Right lobe of liver (tissue), 6 donors: Measurements from ENCODE around the gene REC114. TPM values are rescaled to one million over a fixed set of nuclear protein-coding genes. Genes with fewer than 3 reads are reported as not detected.

ENCODE experiments used
- ATAC-seq, 4 donors: fragments of 200-7000 bp; cut with Tn5 transposase; one replicate each; pipeline ENCODE4 v1.9.1; 2020; ENCODE audit warnings: mild to moderate bottlenecking in 4 of 4, moderate library complexity in 4 of 4
- DNase-seq, 3 donors: peaks; one replicate each; pipeline ENCODE4 v3.0.0-alpha.2; 2020
- H3K27ac ChIP-seq, 3 donors: fragments of 200-600 bp; one replicate each; pipeline ENCODE4 v1.8.0; 2022
- H3K27me3 ChIP-seq, 2 donors: fragments of 200-600 bp; one replicate each; pipeline ENCODE4 v1.8.0; 2022
- H3K36me3 ChIP-seq, 4 donors: fragments of 200-600 bp; sonication (generic) in 1 of 4; one replicate each; pipeline versions ENCODE4 v1.5.1 to v1.8.0; 2017 to 2022; ENCODE audit warnings: control low read depth in 1 of 4
- H3K4me1 ChIP-seq, 4 donors: fragments of 200-600 bp; sonication (generic) in 1 of 4; one replicate each; pipeline versions ENCODE4 v1.5.1 to v1.8.0; 2017 to 2022; ENCODE audit warnings: control low read depth in 1 of 4
- H3K4me3 ChIP-seq, 3 donors: fragments of 200-600 bp; one replicate each; pipeline ENCODE4 v1.8.0; 2022
- H3K9me3 ChIP-seq, 4 donors: fragments of 200-600 bp; sonication (generic) in 1 of 4; one replicate each; pipeline versions ENCODE4 v1.5.1 to v1.8.0; 2017 to 2022; ENCODE audit warnings: control low read depth in 1 of 4
- POLR2A ChIP-seq: fragments of 450-650 bp; IDR thresholded peaks from one replicate; pipeline ENCODE4 v1.6.1; 2017; ENCODE audit warnings: antibody characterized with exemption, mild to moderate bottlenecking
- WGBS: methylation state at CpG from one replicate; pipeline ENCODE4 v1.1.6; 2018; ENCODE audit warnings: low coverage, low lambda C conversion rate; ENCODE audit not compliant: insufficient coverage; ENCODE audit errors: missing lambda C conversion rate; 5-methylcytosine and 5-hydroxymethylcytosine counted together
- intact Hi-C, 2 donors: fragments of 100-400 bp; cut with DNase I; formaldehyde crosslinking; loops; one replicate each; pipeline versions ENCODE4 v1.11.2 to v1.14.1; 2022
- total RNA-seq, 6 experiments: library from RNA; depleted of rRNA in 2 of 6; stranded (reverse); fragments of >200 nt in 2 of 6; fragmentation: NEBNext Ultra II Directional in 3 of 6; extraction: Animal tissue kit (Norgen Biotek cat#: 25700) in 3 of 6; gene quantifications; one replicate each; pipeline versions ENCODE4 v1.1.0 to v1.2.4, GENCODE V29; 2016 to 2023
- TF ChIP-seq, protein P1 (sequence below), 4 donors: fragments of 200-600 bp in 3 of 4; fragments of 450-650 bp in 1 of 4; IDR thresholded peaks; one replicate each; pipeline versions ENCODE4 v1.5.1 to v1.8.0; 2016 to 2022; ENCODE audit warnings: antibody characterized with exemption in 4 of 4, mild to moderate bottlenecking in 2 of 4
- donor health status: DM: no; HTN: yes; CAD: no.
- donor health status: DM: no; HTN: no; CAD: no.
- donor health status: DM: no; HTN: no; CAD: no.
- donor health status: DM: no; HTN: yes; CAD: no.
- donor health status: DM: no; HTN: yes; CAD: no.

REC114 gene
- total RNA-seq, 6 experiments from 2014 or later = not detected

DNA sequence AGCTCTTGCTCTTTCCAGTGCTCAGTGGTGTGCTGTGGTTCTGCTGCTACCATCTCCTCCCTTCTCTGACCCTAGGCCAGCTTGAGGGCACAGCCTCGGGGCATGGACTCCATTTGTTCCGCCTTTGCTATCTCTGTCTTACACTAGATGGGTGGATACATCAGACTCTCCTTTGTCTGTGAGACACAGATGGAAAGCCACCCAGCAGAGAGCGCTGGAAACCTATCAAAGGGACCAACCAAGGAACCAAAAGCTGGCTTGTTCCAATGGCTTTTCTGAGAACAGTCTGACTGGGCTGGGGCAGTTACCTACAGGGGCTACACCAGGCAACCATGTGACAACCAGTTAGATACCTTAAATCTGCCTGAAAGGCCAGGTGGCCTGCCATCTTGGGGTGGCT lies 126.4 kb downstream of the REC114 start:
- DNase-seq (no peak), ATAC-seq (no peak)
- H3K27me3 ChIP-seq = no peaks in the 10 kb centered on the region
- H3K9me3 ChIP-seq = no peaks in the 10 kb centered on the region
- no peaks in the 10 kb centered on the region for H3K4me1 ChIP-seq
- no peak overlapping the region for H3K4me3 ChIP-seq
- peaks cover 0 to 60% (median 25%) of the 10 kb centered on the region in 4 donors for H3K36me3 ChIP-seq
- no peak for TF ChIP-seq POLR2A
- TF ChIP-seq, protein P1, sequence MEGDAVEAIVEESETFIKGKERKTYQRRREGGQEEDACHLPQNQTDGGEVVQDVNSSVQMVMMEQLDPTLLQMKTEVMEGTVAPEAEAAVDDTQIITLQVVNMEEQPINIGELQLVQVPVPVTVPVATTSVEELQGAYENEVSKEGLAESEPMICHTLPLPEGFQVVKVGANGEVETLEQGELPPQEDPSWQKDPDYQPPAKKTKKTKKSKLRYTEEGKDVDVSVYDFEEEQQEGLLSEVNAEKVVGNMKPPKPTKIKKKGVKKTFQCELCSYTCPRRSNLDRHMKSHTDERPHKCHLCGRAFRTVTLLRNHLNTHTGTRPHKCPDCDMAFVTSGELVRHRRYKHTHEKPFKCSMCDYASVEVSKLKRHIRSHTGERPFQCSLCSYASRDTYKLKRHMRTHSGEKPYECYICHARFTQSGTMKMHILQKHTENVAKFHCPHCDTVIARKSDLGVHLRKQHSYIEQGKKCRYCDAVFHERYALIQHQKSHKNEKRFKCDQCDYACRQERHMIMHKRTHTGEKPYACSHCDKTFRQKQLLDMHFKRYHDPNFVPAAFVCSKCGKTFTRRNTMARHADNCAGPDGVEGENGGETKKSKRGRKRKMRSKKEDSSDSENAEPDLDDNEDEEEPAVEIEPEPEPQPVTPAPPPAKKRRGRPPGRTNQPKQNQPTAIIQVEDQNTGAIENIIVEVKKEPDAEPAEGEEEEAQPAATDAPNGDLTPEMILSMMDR (IDR thresholded peaks at IDR 0.05) = no peak
- 100% methylated on average over 3 of the region's 3 CpGs for WGBS
- no peak overlapping the region for H3K27ac ChIP-seq
- intact Hi-C loops = loop anchor here in 1 of 2 donors (10.0 kb wide), 1 partner anchor 75 kb away; no protein-coding TSS in a partner anchor

DNA sequence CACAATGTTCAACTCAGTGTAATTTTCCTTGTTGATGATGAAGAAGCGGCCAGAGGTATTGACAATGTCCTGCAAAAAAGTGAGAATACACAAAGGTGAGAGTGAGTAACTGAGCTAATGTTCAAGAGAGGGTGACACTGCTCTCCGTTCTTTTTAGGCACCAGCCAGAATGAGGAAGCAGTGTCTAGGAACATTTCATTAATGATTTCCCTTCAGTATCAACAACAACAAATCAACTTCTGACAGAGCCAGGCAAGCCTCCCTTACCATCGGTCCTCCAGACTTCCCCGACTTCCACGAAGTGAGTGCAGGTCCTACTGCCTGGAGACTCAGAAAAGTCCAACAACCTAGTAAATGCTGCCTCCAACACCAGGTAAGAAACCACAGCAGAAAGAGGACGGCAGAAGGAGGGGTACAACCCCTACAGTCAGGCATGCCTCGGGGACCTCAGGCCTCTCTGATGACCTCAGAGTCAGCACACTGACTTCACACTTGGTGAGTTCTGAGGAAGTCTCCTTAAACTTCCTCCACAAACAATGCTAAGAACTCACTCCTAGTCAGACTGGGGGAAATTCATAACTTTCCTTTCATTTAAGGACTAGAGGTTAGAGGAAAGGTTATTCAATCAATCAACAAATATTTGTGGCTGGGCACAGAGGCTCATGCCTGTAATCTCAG lies 127.5 kb downstream of the REC114 start:
- H3K27ac ChIP-seq = no peak overlapping the region
- no peak for TF ChIP-seq POLR2A
- TF ChIP-seq, protein P1 (IDR thresholded peaks at IDR 0.05) = no peak
- intact Hi-C loops = loop anchor here in 1 of 2 donors (10.0 kb wide), 1 partner anchor 74 kb away; no protein-coding TSS in a partner anchor
- no peak for DNase-seq
- peaks cover 0 to 65% (median 25%) of the 10 kb centered on the region in 4 donors for H3K36me3 ChIP-seq
- ATAC-seq = no peak
- 86% methylated on average over 4 of the region's 7 CpGs for WGBS
- H3K9me3 ChIP-seq = no peaks in the 10 kb centered on the region
- no peaks in the 10 kb centered on the region for H3K4me1 ChIP-seq
- no peaks in the 10 kb centered on the region for H3K27me3 ChIP-seq
- no peak overlapping the region for H3K4me3 ChIP-seq

DNA sequence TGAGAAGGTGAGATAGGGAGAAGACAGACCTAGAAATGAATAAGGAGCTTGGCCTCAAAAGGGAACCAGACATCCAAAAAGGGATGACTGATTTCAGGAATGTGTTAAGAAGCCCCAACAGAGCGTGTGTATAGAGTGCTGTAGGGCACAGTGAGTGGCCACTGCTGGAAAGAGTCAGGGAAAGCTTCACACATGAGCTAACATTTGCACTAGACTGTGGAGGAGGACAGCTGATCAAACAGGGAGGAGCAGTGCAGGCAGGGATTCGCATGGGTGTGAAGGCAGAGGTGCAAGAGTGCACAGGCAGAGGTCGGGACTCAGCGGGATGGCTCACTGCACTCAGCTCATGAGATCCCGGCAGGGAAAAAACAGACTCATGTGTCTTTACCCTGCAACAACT lies 128.4 kb downstream of the REC114 start:
- no peaks in the 10 kb centered on the region for H3K4me1 ChIP-seq
- H3K27me3 ChIP-seq = no peaks in the 10 kb centered on the region
- peaks cover 0 to 66% (median 25%) of the 10 kb centered on the region in 4 donors for H3K36me3 ChIP-seq
- H3K9me3 ChIP-seq = no peaks in the 10 kb centered on the region
- peak in 1 of 4 donors; percentile 37 for ATAC-seq
- DNase-seq = no peak
- intact Hi-C loops = loop anchor here in 1 of 2 donors (10.0 kb wide), 1 partner anchor 73 kb away; no protein-coding TSS in a partner anchor
- TF ChIP-seq, protein P1 (IDR thresholded peaks at IDR 0.05) = no peak
- no peak for TF ChIP-seq POLR2A
- WGBS = 68% methylated on average over 3 of the region's 5 CpGs
- H3K27ac ChIP-seq = no peak overlapping the region
- no peak overlapping the region for H3K4me3 ChIP-seq

DNA sequence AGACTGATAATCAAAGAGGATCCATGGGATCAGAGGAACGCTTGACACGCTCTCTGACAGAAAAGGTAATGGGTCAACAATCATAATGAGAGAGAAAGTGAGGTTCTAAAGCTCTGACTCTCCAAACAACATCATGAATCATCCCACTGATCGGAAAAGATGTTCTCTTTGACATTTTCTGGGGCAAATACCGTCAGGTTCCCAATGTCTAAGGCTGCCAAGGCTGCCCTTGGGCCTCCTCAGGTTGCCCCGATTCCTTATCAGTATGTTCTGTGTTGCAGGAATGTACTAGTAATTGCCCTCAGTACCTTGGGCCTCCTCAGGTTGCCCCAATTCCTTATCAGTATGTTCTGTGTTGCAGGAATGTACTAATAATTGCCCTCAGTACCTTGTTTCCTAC lies 129.3 kb downstream of the REC114 start:
- H3K4me3 ChIP-seq = no peak overlapping the region
- 50% methylated on average over 2 of the region's 5 CpGs for WGBS
- ATAC-seq = no peak
- intact Hi-C loops = loop anchor here in 1 of 2 donors (10.0 kb wide), 1 partner anchor 73 kb away; no protein-coding TSS in a partner anchor
- TF ChIP-seq, protein P1 (IDR thresholded peaks at IDR 0.05) = no peak
- no peak for TF ChIP-seq POLR2A
- peaks cover 0 to 71% (median 25%) of the 10 kb centered on the region in 4 donors for H3K36me3 ChIP-seq
- H3K4me1 ChIP-seq = no peaks in the 10 kb centered on the region
- no peaks in the 10 kb centered on the region for H3K9me3 ChIP-seq
- no peaks in the 10 kb centered on the region for H3K27me3 ChIP-seq
- DNase-seq = no peak
- no peak overlapping the region for H3K27ac ChIP-seq
